ENCODE data around the gene ALPI.

DNA sequence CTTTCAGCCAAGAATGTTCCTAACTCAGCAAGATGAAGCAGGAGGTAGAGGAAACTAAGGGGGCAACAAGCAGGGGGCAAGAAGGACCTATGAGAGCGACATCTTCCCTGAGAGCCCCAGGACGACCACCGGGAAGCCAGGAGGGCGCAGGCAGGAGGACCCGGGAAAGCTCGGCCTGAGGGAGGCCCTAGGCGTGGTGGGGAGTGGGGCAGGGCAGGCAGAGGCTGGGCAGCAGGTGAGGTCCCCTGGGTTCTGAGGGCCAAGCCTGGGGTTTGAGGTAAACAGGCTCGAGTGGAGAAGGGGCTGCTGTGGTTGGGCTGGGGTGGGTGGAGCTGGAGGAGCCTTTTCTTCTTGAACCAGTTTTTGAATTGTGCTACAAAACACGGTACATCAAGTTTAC, 1.3 kb upstream of the ALPI start:
- TF ChIP-seq, protein P1, sequence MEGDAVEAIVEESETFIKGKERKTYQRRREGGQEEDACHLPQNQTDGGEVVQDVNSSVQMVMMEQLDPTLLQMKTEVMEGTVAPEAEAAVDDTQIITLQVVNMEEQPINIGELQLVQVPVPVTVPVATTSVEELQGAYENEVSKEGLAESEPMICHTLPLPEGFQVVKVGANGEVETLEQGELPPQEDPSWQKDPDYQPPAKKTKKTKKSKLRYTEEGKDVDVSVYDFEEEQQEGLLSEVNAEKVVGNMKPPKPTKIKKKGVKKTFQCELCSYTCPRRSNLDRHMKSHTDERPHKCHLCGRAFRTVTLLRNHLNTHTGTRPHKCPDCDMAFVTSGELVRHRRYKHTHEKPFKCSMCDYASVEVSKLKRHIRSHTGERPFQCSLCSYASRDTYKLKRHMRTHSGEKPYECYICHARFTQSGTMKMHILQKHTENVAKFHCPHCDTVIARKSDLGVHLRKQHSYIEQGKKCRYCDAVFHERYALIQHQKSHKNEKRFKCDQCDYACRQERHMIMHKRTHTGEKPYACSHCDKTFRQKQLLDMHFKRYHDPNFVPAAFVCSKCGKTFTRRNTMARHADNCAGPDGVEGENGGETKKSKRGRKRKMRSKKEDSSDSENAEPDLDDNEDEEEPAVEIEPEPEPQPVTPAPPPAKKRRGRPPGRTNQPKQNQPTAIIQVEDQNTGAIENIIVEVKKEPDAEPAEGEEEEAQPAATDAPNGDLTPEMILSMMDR (IDR thresholded peaks at IDR 0.05): no peak
- TF ChIP-seq POLR2AphosphoS5 (IDR thresholded peaks at IDR 0.05): no peak

Measured in prostate gland (tissue), 2 donors.